Left ventricle myocardium inferior (tissue), 1 donor: Measurements from ENCODE around the gene IKZF3. TPM values are rescaled to one million over a fixed set of nuclear protein-coding genes. Genes with fewer than 3 reads are reported as not detected.

Source experiments
- DNase-seq: peaks from one replicate; pipeline ENCODE4 v3.0.0-alpha.2; 2020
- H3K27ac ChIP-seq: fragments of 200-600 bp; replicated peaks from 2 replicates; pipeline ENCODE4 v1.8.0; 2021
- H3K27me3 ChIP-seq: fragments of 200-600 bp; 2 replicates; pipeline ENCODE4 v1.8.0; 2021; ENCODE audit warnings: low read depth
- H3K36me3 ChIP-seq: fragments of 200-600 bp; 2 replicates; pipeline ENCODE4 v1.8.0; 2021
- H3K4me1 ChIP-seq: fragments of 200-600 bp; 2 replicates; pipeline ENCODE4 v1.8.0; 2021
- H3K4me3 ChIP-seq: fragments of 200-600 bp; 2 replicates; pipeline ENCODE4 v1.8.0; 2021; ENCODE audit warnings: mild to moderate bottlenecking, moderate library complexity
- H3K9me3 ChIP-seq: fragments of 200-600 bp; replicated peaks from 2 replicates; pipeline ENCODE4 v1.8.0; 2021
- CTCF ChIP-seq: fragments of 200-600 bp; IDR thresholded peaks from 2 replicates; pipeline ENCODE4 v1.8.0; 2021; ENCODE audit warnings: antibody characterized with exemption, mild to moderate bottlenecking, borderline replicate concordance
- intact Hi-C: fragments of 100-400 bp; cut with micrococcal nuclease; formaldehyde crosslinking; loops from one replicate; pipeline ENCODE4 v1.11.0; 2022
- total RNA-seq: library from RNA; stranded (reverse); fragmentation: NEBNext Ultra II Directional; extraction: Animal tissue kit (Norgen Biotek cat#: 25700); gene quantifications from one replicate; pipeline ENCODE4 v1.2.1, GENCODE V29; 2021
- donor health status: DM: no; HTN: yes; CAD: no; lungs with severe emphysema.

Gene IKZF3
- total RNA-seq, 1 donor from 2014 or later: 0.16 TPM

GRCh38 chr17:39871801-39872200 lies 7.7 kb upstream of the IKZF3 start:
- Histone ChIP-seq H3K36me3 (no peaks in the 10 kb centered on the region), H3K9me3 (no peaks in the 10 kb centered on the region), H3K27me3 (peaks cover 71% of the 10 kb centered on the region), H3K4me3 (no peak overlapping the region), H3K4me1 (no peaks in the 10 kb centered on the region), H3K27ac (no peak overlapping the region)
- no peak for DNase-seq
- TF ChIP-seq CTCF: no peak
- intact Hi-C loops: no loop called here

GRCh38 chr17:39870776-39871175 lies 6.7 kb upstream of the IKZF3 start:
- Histone ChIP-seq H3K4me3 (no peak overlapping the region), H3K27me3 (peaks cover 71% of the 10 kb centered on the region), H3K27ac (no peak overlapping the region), H3K36me3 (no peaks in the 10 kb centered on the region), H3K4me1 (no peaks in the 10 kb centered on the region), H3K9me3 (no peaks in the 10 kb centered on the region)
- intact Hi-C loops: no loop called here
- no peak for TF ChIP-seq CTCF
- DNase-seq: no peak

- intact Hi-C loops: no loop called here
- TF ChIP-seq CTCF: no peak
Measured at GRCh38 chr17:39868554-39868942, 4.4 kb upstream of the IKZF3 start.

GRCh38 chr17:39867880-39868553 lies 3.9 kb upstream of the IKZF3 start, which contains the start of gene ZPBP2:
TSS of gene ZPBP2 (plus strand) at chr17:39868202. CDS start at chr17:39868355, 153 bp downstream.
- no peaks in the 10 kb centered on the region for H3K36me3 ChIP-seq
- no peak within 1 kb of the TSS for H3K27ac ChIP-seq
- no peak within 1 kb of the TSS for H3K4me3 ChIP-seq
- no peaks in the 10 kb centered on the region for H3K9me3 ChIP-seq
- H3K27me3 ChIP-seq: peaks cover 74% of the 10 kb centered on the region
- H3K4me1 ChIP-seq: peaks cover 10% of the 10 kb centered on the region
- no peak for DNase-seq
- intact Hi-C loops: no loop called here
- no peak for TF ChIP-seq CTCF

More at GRCh38 chr17:39868554-39868942, 4.4 kb upstream of the IKZF3 start:
- Histone ChIP-seq H3K27ac (no peak overlapping the region), H3K9me3 (no peaks in the 10 kb centered on the region), H3K36me3 (no peaks in the 10 kb centered on the region), H3K4me3 (no peak overlapping the region), H3K4me1 (peaks cover 9% of the 10 kb centered on the region), H3K27me3 (peaks cover 73% of the 10 kb centered on the region)
- no peak for DNase-seq

GRCh38 chr17:39867084-39867879 lies 3.2 kb upstream of the IKZF3 start:
- no peak for TF ChIP-seq CTCF
- Histone ChIP-seq H3K27ac (no peak overlapping the region), H3K9me3 (no peaks in the 10 kb centered on the region), H3K36me3 (no peaks in the 10 kb centered on the region), H3K27me3 (peaks cover 78% of the 10 kb centered on the region), H3K4me1 (peaks cover 10% of the 10 kb centered on the region), H3K4me3 (no peak overlapping the region)
- DNase-seq: no peak
- intact Hi-C loops: no loop called here
